Activated CD8-positive, alpha-beta memory T cell treated with anti-CD3 and anti-CD28 coated beads, Interleukin-2, amount 50 U/mL, for 24 hours (primary cell): Measurements from ENCODE around the gene CDK18.
"Not testable (repeated sequence)": the region's sequence is repeated elsewhere in the genome, so short reads cannot be mapped to it uniquely, and the experiment has no call there.

ENCODE experiments used
- DNase-seq: peaks from one replicate; pipeline ENCODE4 v3.0.0-alpha.2; 2020; ENCODE audit errors: extremely low read depth

CDK18 gene

GRCh38 chr1:205481218-205481617, 23.3 kb upstream of the CDK18 start:
- DNase-seq = no peak

- no peak for DNase-seq
Observed at GRCh38 chr1:205481629-205482151, 22.8 kb upstream of the CDK18 start.

- not testable (repeated sequence) for DNase-seq
Observed at GRCh38 chr1:205482587-205482986, 21.9 kb upstream of the CDK18 start.

- no peak for DNase-seq
Observed at GRCh38 chr1:205483372-205483771, 21.1 kb upstream of the CDK18 start.

- no peak for DNase-seq
Observed at GRCh38 chr1:205484985-205485967, 19.2 kb upstream of the CDK18 start.

- no peak for DNase-seq
Observed at GRCh38 chr1:205486258-205486657, 18.2 kb upstream of the CDK18 start.

- DNase-seq = no peak
Observed at GRCh38 chr1:205488074-205488723, 16.3 kb upstream of the CDK18 start.

GRCh38 chr1:205491794-205492193, 12.7 kb upstream of the CDK18 start:
- no peak for DNase-seq

- no peak for DNase-seq
Observed at GRCh38 chr1:205492201-205492667, 12.2 kb upstream of the CDK18 start.

GRCh38 chr1:205492774-205493173, 11.7 kb upstream of the CDK18 start:
- no peak for DNase-seq

GRCh38 chr1:205493241-205494085, 11.0 kb upstream of the CDK18 start:
- no peak for DNase-seq

- no peak for DNase-seq
Observed at GRCh38 chr1:205494115-205494514, 10.4 kb upstream of the CDK18 start.

GRCh38 chr1:205495237-205495823, 9.1 kb upstream of the CDK18 start:
- no peak for DNase-seq

GRCh38 chr1:205496661-205497060, 7.8 kb upstream of the CDK18 start:
- DNase-seq = no peak

- DNase-seq = no peak
Observed at GRCh38 chr1:205497351-205497750, 7.1 kb upstream of the CDK18 start.

- no peak for DNase-seq
Observed at GRCh38 chr1:205499789-205500188, 4.7 kb upstream of the CDK18 start.

GRCh38 chr1:205500240-205501233, 3.9 kb upstream of the CDK18 start:
- no peak for DNase-seq

GRCh38 chr1:205502111-205502810, 2.2 kb upstream of the CDK18 start:
- DNase-seq = no peak

- DNase-seq = no peak
Observed at GRCh38 chr1:205502992-205503391, 1.5 kb upstream of the CDK18 start.
